Neural cell (in vitro differentiated cells): ENCODE data around the gene TAF11L9. TPM values are rescaled to one million over a fixed set of nuclear protein-coding genes. Genes with fewer than 3 reads are reported as not detected.
"Not testable (repeated sequence)": the region's sequence is repeated elsewhere in the genome, so short reads cannot be mapped to it uniquely, and the experiment has no call there.

Source experiments
- H2AFZ ChIP-seq: fragments of 200-600, 300-800 bp; sonication (generic), shearing (Covaris generic); 2 replicates; pipeline ENCODE4 v1.6.0; 2014; ENCODE audit warnings: low read depth, mild to moderate bottlenecking, antibody characterized with exemption, low read length, moderate library complexity
- H3F3A ChIP-seq: fragments of 200-600 bp; shearing (Covaris generic); 2 replicates; pipeline ENCODE4 v1.6.1; 2016; ENCODE audit warnings: mild to moderate bottlenecking, moderate library complexity, mixed read lengths, antibody characterized with exemption, low read length; ENCODE audit not compliant: insufficient read depth, poor library complexity, severe bottlenecking
- H3K27ac ChIP-seq: fragments of 200-600, 300-800 bp; sonication (generic), shearing (Covaris generic); 2 replicates; pipeline ENCODE4 v1.5.1; 2014; ENCODE audit warnings: mild to moderate bottlenecking, low read length, moderate library complexity
- H3K27me3 ChIP-seq: fragments of 300-800, 200-600 bp; sonication (generic), shearing (Covaris generic); 2 replicates; pipeline ENCODE4 v1.6.0; 2014; ENCODE audit warnings: mild to moderate bottlenecking, low read depth, low read length, moderate library complexity; ENCODE audit not compliant: insufficient read depth
- H3K36me3 ChIP-seq: fragments of 300-800, 200-600 bp; sonication (generic), shearing (Covaris generic); 2 replicates; pipeline ENCODE4 v1.5.1; 2014; ENCODE audit warnings: mild to moderate bottlenecking, antibody characterized with exemption, low read length, moderate library complexity; ENCODE audit not compliant: insufficient read depth
- H3K4me2 ChIP-seq: fragments of 300-800, 200-600 bp; sonication (generic), shearing (Covaris generic); 2 replicates; pipeline ENCODE4 v1.6.0; 2014; ENCODE audit warnings: mild to moderate bottlenecking, low read length
- H3K4me3 ChIP-seq: fragments of 300-800, 200-600 bp; sonication (generic), shearing (Covaris generic); 2 replicates; pipeline ENCODE4 v1.5.1; 2014; ENCODE audit warnings: mild to moderate bottlenecking, low read length, moderate library complexity
- H3K79me2 ChIP-seq: fragments of 200-600 bp; shearing (Covaris generic); replicated peaks from 2 replicates; pipeline ENCODE4 v1.6.0; 2014; ENCODE audit warnings: mild to moderate bottlenecking, low read length, moderate library complexity; ENCODE audit not compliant: insufficient read depth
- H3K9ac ChIP-seq: fragments of 300-800, 200-600 bp; sonication (generic), shearing (Covaris generic); 2 replicates; pipeline ENCODE4 v1.6.1; 2016; ENCODE audit warnings: mild to moderate bottlenecking, low read length, mixed read lengths
- H3K9me2 ChIP-seq: fragments of 200-600 bp; shearing (Covaris generic); 2 replicates; pipeline ENCODE4 v1.6.1; 2016; ENCODE audit warnings: mild to moderate bottlenecking, low read length, mixed read lengths; ENCODE audit not compliant: insufficient read depth
- H3K9me3 ChIP-seq: fragments of 200-600, 300-800 bp; sonication (generic), shearing (Covaris generic); 2 replicates; pipeline ENCODE4 v1.6.1; 2016; ENCODE audit warnings: mild to moderate bottlenecking, mixed run types, low read length, moderate library complexity, mixed read lengths
- H4K20me1 ChIP-seq: fragments of 200-600 bp; shearing (Covaris generic); 2 replicates; pipeline ENCODE4 v1.6.1; 2016; ENCODE audit warnings: mild to moderate bottlenecking, mixed run types; ENCODE audit not compliant: insufficient read depth
- EP300 ChIP-seq: fragments of 450-650 bp; conservative IDR thresholded peaks from 2 replicates; pipeline ENCODE4 v1.6.1; 2014; ENCODE audit warnings: antibody characterized with exemption, mild to moderate bottlenecking, moderate library complexity; ENCODE audit not compliant: poor library complexity, severe bottlenecking
- MXI1 ChIP-seq: fragments of 450-650 bp; conservative IDR thresholded peaks from 2 replicates; pipeline ENCODE4 v1.6.1; 2014; ENCODE audit warnings: antibody characterized with exemption, mild to moderate bottlenecking; ENCODE audit not compliant: poor library complexity, severe bottlenecking
- POLR2AphosphoS5 ChIP-seq: IDR thresholded peaks from 2 replicates; pipeline ENCODE4 v1.6.1; 2012
- RAD21 ChIP-seq: fragments of 450-650 bp; conservative IDR thresholded peaks from 2 replicates; pipeline ENCODE4 v1.6.1; 2014; ENCODE audit warnings: antibody characterized with exemption, mild to moderate bottlenecking, moderate library complexity
- REST ChIP-seq: IDR thresholded peaks from 2 replicates; pipeline ENCODE4 v1.6.1; 2012; ENCODE audit warnings: borderline replicate concordance
- TAF1 ChIP-seq: IDR thresholded peaks from 2 replicates; pipeline ENCODE4 v1.6.1; 2012; ENCODE audit warnings: low read depth
- polyA plus RNA-seq: library from polyadenylated mRNA; depleted of rRNA; stranded (reverse); fragments of >200 nt; gene quantifications from 2 replicates; pipeline ENCODE4 v1.2.3, GENCODE V29; 2014
- TF ChIP-seq, protein P1 (sequence below): fragments of 450-650 bp; IDR thresholded peaks from 2 replicates; pipeline ENCODE4 v1.5.1; 2014; ENCODE audit warnings: antibody characterized with exemption, mild to moderate bottlenecking, moderate library complexity; ENCODE audit not compliant: poor library complexity, severe bottlenecking

The TAF11L9 gene
- polyA plus RNA-seq, 1 donor from 2014 or later, result not detected

DNA sequence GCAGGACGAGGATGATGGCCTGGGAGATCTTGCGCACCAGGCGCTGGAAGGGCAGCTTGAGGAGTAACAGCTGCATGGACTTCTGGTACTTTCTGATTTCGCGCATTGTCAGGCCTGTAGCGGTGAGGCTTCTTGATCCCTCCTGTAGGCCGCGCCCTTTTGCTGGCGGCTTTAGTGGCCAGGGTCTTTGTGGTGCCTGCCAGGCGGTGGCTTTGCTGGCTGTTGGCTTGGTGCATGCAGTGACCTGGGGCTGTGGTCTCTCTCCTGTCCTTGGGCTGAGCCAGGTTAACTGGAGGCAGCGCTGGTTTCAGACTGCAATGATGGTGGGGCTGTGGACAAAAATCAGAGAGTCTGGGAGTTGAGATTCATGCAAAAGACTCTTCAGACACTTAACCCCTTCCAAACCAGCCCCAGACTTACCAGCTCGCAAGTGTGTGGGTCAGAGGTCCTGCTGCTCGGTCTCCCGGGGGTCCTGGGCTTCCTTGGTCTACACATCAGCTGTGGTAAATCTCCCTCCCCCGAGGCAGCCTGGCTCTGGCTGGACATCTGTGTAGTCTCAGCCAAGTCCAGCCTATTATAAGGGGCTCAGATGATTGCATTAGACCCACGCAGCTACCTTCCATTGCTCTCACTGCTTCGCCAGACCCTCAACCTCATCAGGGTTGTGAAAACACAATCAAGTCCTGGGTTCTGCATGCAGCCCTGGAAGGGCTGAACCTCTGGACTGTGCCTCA is 20.8 kb upstream of the TAF11L9 start:
- no peak for TF ChIP-seq RAD21
- no peak for TF ChIP-seq MXI1
- TF ChIP-seq REST, result no peak
- no peaks in the 10 kb centered on the region for H3K9me3 ChIP-seq
- no peaks in the 10 kb centered on the region for H3K36me3 ChIP-seq
- H3K79me2 ChIP-seq, result no peaks in the 10 kb centered on the region
- H3K27me3 ChIP-seq, result no peaks in the 10 kb centered on the region
- H3K9me2 ChIP-seq, result no peaks in the 10 kb centered on the region
- H4K20me1 ChIP-seq, result no peaks in the 10 kb centered on the region
- H3K4me2 ChIP-seq, result no peak overlapping the region
- H3F3A ChIP-seq, result no peaks in the 10 kb centered on the region
- no peak overlapping the region for H3K27ac ChIP-seq
- no peak overlapping the region for H2AFZ ChIP-seq
- H3K9ac ChIP-seq, result no peak overlapping the region
- no peak overlapping the region for H3K4me3 ChIP-seq

DNA sequence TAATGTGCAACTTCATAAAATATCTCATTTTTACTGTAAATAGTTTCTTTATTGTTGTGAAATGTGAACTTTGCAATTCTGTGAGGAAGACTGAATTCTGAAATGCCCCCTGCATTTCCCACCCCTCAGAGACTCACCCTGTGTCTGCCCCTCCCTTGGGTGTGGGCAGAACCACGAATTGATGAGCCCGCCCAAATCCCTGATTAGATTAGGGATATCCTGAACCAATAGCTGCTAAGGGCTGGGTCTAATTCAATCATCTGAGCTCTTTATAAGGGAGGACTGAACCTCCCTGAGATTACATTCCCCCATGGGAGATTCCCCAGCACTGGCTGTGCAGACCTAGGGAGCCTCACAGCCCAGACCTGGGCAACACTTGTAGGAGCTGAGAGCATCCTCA is 15.9 kb upstream of the TAF11L9 start, which contains the start of gene TAF11L12:
Gene TAF11L12 (plus strand): TSS at position 301 of the 400 bp plus-strand sequence.
- H2AFZ ChIP-seq, H3K27me3 ChIP-seq: not testable (repeated sequence)

GRCh38 chr5:17607461-17607860 is 13.3 kb upstream of the TAF11L9 start:
- H3K27ac ChIP-seq, H2AFZ ChIP-seq, H3K9ac ChIP-seq, H3K9me3 ChIP-seq, H3K79me2 ChIP-seq, H3K27me3 ChIP-seq, H3F3A ChIP-seq, H3K4me3 ChIP-seq, H3K36me3 ChIP-seq, H4K20me1 ChIP-seq, H3K9me2 ChIP-seq, H3K4me2 ChIP-seq: not testable (repeated sequence)

More for the DNA sequence above, 15.9 kb upstream of the TAF11L9 start, which contains the start of gene TAF11L12:
- H3K4me2 ChIP-seq, H3K9ac ChIP-seq, H3K9me2 ChIP-seq, H4K20me1 ChIP-seq, H3F3A ChIP-seq, H3K36me3 ChIP-seq, H3K79me2 ChIP-seq, H3K9me3 ChIP-seq, H3K4me3 ChIP-seq, H3K27ac ChIP-seq: not testable (repeated sequence)

- TF ChIP-seq, protein P1, sequence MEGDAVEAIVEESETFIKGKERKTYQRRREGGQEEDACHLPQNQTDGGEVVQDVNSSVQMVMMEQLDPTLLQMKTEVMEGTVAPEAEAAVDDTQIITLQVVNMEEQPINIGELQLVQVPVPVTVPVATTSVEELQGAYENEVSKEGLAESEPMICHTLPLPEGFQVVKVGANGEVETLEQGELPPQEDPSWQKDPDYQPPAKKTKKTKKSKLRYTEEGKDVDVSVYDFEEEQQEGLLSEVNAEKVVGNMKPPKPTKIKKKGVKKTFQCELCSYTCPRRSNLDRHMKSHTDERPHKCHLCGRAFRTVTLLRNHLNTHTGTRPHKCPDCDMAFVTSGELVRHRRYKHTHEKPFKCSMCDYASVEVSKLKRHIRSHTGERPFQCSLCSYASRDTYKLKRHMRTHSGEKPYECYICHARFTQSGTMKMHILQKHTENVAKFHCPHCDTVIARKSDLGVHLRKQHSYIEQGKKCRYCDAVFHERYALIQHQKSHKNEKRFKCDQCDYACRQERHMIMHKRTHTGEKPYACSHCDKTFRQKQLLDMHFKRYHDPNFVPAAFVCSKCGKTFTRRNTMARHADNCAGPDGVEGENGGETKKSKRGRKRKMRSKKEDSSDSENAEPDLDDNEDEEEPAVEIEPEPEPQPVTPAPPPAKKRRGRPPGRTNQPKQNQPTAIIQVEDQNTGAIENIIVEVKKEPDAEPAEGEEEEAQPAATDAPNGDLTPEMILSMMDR, result no peak
- TF ChIP-seq EP300 (no peak), MXI1 (no peak), REST (no peak), TAF1 (no peak), POLR2AphosphoS5 (no peak)
- Histone ChIP-seq H3K4me2 (no peak overlapping the region), H3K9ac (no peak overlapping the region), H3K79me2 (no peaks in the 10 kb centered on the region), H3K36me3 (no peaks in the 10 kb centered on the region), H3K9me2 (no peaks in the 10 kb centered on the region), H2AFZ (no peak overlapping the region), H3F3A (no peaks in the 10 kb centered on the region), H4K20me1 (no peaks in the 10 kb centered on the region), H3K27me3 (no peaks in the 10 kb centered on the region), H3K4me3 (no peak overlapping the region), H3K27ac (no peak overlapping the region), H3K9me3 (no peaks in the 10 kb centered on the region)
Measured at GRCh38 chr5:17604951-17605350, 10.8 kb upstream of the TAF11L9 start.
